ENCODE results near the gene TRIB2.

Gene TRIB2

DNA sequence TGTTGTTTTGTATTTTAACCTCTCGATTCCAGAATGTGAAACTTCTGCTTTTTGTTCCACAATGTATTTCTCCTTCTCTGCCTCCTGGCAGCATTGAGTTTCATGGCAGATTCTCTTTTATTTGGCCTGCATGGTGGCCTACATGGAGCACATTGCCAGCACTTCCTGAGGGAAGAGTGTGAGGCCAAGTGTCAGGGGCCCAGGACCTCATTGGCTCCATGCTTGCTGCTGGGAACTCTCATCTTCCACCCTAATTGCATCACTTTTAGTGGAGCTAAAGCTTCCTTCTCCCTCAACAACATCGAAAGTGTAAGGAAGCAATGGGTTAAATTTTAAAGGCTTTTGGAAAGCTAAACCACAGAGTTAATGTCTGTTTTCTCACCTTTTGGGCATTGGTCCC is 9.5 kb downstream of the TRIB2 start:
- Histone ChIP-seq H3K27me3 (peaks cover 65% of the 10 kb centered on the region), H3K4me1 (ENCODE audit: control insufficient read depth in 1 of 2, insufficient read depth in 1 of 2, low read depth in 1 of 2, low read length in 1 of 2) (no peaks in the 10 kb centered on the region), H3K4me3 (ENCODE audit: low read depth in 1 of 2, low read length in 1 of 2) (no peak overlapping the region), H3K36me3 (no peaks in the 10 kb centered on the region), H3K27ac (no peak overlapping the region), H3K9me3 (no peaks in the 10 kb centered on the region)
- TF ChIP-seq, protein P1, sequence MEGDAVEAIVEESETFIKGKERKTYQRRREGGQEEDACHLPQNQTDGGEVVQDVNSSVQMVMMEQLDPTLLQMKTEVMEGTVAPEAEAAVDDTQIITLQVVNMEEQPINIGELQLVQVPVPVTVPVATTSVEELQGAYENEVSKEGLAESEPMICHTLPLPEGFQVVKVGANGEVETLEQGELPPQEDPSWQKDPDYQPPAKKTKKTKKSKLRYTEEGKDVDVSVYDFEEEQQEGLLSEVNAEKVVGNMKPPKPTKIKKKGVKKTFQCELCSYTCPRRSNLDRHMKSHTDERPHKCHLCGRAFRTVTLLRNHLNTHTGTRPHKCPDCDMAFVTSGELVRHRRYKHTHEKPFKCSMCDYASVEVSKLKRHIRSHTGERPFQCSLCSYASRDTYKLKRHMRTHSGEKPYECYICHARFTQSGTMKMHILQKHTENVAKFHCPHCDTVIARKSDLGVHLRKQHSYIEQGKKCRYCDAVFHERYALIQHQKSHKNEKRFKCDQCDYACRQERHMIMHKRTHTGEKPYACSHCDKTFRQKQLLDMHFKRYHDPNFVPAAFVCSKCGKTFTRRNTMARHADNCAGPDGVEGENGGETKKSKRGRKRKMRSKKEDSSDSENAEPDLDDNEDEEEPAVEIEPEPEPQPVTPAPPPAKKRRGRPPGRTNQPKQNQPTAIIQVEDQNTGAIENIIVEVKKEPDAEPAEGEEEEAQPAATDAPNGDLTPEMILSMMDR (IDR thresholded peaks at IDR 0.05): no peak

- H3K9me3 ChIP-seq: no peaks in the 10 kb centered on the region
- H3K27ac ChIP-seq: no peak overlapping the region
- TF ChIP-seq, protein P1 (IDR thresholded peaks at IDR 0.05): no peak
- H3K27me3 ChIP-seq: peaks cover 58% of the 10 kb centered on the region
- H3K36me3 ChIP-seq: no peaks in the 10 kb centered on the region
- no peak overlapping the region for H3K4me3 ChIP-seq (ENCODE audit: low read depth in 1 of 2, low read length in 1 of 2)
- H3K4me1 ChIP-seq (ENCODE audit: control insufficient read depth in 1 of 2, insufficient read depth in 1 of 2, low read depth in 1 of 2, low read length in 1 of 2): no peaks in the 10 kb centered on the region
Measured at GRCh38 chr2:12727065-12727464, 10.3 kb downstream of the TRIB2 start.

DNA sequence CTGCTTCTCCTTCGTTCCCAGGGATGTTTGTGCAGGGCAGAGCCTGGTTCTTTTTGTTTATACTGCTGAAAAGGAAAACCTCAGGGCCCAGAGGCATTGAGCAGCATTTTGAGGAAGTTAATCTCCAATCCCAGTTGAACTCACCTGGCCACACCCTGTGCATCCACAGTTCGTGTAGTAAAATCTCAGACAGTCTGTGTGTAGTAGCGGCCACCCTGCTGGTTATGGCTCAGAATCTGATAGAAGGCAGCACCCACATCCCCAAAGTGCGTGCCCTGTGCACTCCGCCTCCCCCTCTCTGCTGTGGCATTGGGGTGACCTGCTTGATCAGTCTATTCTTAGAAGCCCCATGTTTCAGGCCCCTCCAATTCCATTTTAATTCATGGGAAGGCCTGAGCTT is 10.9 kb downstream of the TRIB2 start:
- Histone ChIP-seq H3K27ac (no peak overlapping the region), H3K36me3 (no peaks in the 10 kb centered on the region), H3K27me3 (peaks cover 52% of the 10 kb centered on the region), H3K4me3 (ENCODE audit: low read depth in 1 of 2, low read length in 1 of 2) (no peak overlapping the region), H3K4me1 (ENCODE audit: control insufficient read depth in 1 of 2, insufficient read depth in 1 of 2, low read depth in 1 of 2, low read length in 1 of 2) (no peaks in the 10 kb centered on the region), H3K9me3 (no peaks in the 10 kb centered on the region)
- TF ChIP-seq, protein P1 (IDR thresholded peaks at IDR 0.05): no peak

GRCh38 chr2:12728221-12728777 is 11.6 kb downstream of the TRIB2 start:
- Histone ChIP-seq H3K36me3 (no peaks in the 10 kb centered on the region), H3K27me3 (peaks cover 45% of the 10 kb centered on the region), H3K4me3 (ENCODE audit: low read depth in 1 of 2, low read length in 1 of 2) (no peak overlapping the region), H3K9me3 (no peaks in the 10 kb centered on the region), H3K4me1 (ENCODE audit: control insufficient read depth in 1 of 2, insufficient read depth in 1 of 2, low read depth in 1 of 2, low read length in 1 of 2) (no peaks in the 10 kb centered on the region), H3K27ac (no peak overlapping the region)
- TF ChIP-seq, protein P1 (IDR thresholded peaks at IDR 0.05): no peak

- peaks cover 27% of the 10 kb centered on the region for H3K27me3 ChIP-seq
- H3K36me3 ChIP-seq: no peaks in the 10 kb centered on the region
- no peak overlapping the region for H3K27ac ChIP-seq
- no peak overlapping the region for H3K4me3 ChIP-seq (ENCODE audit: low read depth in 1 of 2, low read length in 1 of 2)
- H3K4me1 ChIP-seq (ENCODE audit: control insufficient read depth in 1 of 2, insufficient read depth in 1 of 2, low read depth in 1 of 2, low read length in 1 of 2): no peaks in the 10 kb centered on the region
- H3K9me3 ChIP-seq: no peaks in the 10 kb centered on the region
- TF ChIP-seq, protein P1 (IDR thresholded peaks at IDR 0.05): no peak
Measured at GRCh38 chr2:12730265-12730664, 13.5 kb downstream of the TRIB2 start.
